Fibroblast of skin of left biceps (primary cell): ENCODE results near the gene ABLIM1.

ENCODE experiments used
- DNase-seq, 2 experiments: peaks; one replicate each; pipeline ENCODE4 v3.0.0-alpha.2; 2013; ENCODE audit warnings: low read depth in 2 of 2

Gene ABLIM1

DNA sequence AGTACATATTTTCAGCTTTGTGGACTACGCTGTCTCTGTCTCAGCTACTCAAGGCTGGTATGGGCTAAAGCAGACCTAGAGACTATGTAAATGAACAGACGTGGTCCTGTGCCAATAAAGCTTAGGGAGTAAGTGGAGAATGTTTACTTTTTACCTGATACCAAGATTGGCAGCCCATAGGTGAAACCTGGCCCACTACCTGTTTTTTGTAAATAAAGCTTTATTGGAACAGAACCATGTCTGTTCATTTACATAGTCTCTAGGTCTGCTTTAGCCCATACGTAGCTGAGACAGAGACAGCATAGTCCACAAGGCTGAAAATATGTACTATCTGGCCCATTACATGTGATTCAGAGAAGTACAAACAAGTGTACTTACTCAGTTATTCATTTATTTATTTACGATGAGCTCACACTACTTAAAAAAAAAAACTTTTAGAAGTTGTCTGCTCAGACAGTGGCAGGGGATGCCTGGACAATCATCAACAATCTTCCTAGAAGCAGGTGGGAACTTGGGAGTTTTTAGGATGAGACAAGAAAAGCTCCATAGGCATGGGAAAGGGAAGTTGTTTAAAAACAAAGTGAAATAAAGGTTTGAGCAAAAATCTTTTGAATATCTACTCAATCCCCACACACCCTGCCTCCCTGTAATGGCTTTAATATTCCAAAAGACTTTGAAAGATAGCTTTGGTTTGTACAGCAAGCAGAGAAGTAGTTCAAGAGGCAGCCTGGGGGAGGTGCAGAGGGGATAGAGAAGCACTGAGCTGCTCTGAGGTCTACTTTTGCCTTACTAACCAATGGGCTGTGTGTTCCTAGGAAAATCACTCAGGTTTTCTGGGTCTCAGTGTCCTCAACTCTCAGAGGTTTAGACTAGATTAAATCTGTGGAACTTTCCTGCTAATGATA is 139.4 kb downstream of the ABLIM1 start:
- DNase-seq: no peak

GRCh38 chr10:114517368-114518250 is 140.5 kb downstream of the ABLIM1 start:
- DNase-seq: no peak

DNA sequence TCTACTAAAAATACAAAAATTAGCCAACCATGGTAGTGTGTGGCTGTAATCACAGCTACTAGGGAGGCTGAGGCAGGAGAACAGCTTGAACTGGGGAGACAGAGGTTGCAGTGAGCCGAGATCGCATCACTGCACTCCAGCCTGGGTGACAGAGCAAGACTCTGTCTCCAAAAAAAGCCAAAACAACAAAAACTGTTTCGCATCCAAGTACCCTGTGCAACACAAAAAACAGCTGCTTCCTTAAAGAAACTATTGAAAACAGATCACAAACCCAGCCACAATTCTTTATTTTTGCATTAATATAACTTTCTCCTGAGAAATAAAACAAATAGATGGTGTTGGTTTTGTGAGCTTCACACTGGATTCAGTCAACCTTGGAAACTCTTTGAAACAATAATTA is 141.7 kb downstream of the ABLIM1 start:
- DNase-seq: no peak

- DNase-seq: no peak
Observed at GRCh38 chr10:114515298-114515914, 142.7 kb downstream of the ABLIM1 start.

GRCh38 chr10:114513381-114513792 is 144.7 kb downstream of the ABLIM1 start:
- DNase-seq: no peak

GRCh38 chr10:114511881-114512280 is 146.2 kb downstream of the ABLIM1 start:
- DNase-seq: no peak

GRCh38 chr10:114508376-114508775 is 149.7 kb downstream of the ABLIM1 start:
- DNase-seq: no peak

DNA sequence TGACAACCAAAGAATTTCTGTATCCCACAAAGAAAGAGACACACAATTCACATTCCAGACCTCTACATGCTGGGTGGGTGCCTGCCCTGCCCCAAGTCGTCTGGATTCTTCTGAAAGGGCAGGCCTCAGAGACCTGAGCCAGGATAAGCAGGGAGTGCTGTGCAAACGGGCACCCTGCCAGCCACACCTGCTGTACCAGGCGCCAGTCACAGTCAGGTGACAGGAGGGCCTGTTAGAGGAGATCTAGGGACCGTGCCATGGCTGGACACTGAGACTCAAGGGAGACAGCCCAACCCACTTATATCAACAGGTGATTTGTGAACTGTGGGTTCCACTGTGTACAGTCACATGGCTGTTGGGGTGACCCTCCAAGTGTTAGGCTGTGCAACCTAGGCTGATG is 150.6 kb downstream of the ABLIM1 start:
- DNase-seq: no peak

DNA sequence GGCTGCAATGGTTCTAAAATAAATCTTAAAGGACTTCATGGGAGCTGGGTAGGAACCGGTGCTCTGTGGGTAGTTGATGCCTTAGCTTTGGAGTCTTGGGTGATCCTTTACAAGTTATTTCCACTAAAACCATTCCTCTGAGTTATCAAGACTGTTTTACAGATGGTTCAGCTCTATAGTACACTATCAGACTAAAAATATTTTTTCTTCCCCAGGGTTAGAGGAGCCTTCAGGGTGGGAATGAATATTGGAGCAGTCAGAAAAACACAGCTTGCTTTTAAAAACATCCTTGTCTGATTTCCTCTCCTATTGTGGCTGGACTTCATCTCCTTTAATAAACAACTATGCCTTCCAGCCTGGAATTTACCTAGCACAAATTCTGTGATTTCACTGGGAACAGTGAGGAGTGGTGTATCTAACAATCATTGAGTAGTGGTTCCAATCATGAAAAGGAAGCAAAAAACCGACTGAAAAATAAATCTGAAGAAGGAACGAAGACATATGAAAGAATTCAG is 151.1 kb downstream of the ABLIM1 start:
- DNase-seq: no peak

- DNase-seq: peak; percentile 37 to 44
Observed at GRCh38 chr10:114504769-114505579, 153.1 kb downstream of the ABLIM1 start.

DNA sequence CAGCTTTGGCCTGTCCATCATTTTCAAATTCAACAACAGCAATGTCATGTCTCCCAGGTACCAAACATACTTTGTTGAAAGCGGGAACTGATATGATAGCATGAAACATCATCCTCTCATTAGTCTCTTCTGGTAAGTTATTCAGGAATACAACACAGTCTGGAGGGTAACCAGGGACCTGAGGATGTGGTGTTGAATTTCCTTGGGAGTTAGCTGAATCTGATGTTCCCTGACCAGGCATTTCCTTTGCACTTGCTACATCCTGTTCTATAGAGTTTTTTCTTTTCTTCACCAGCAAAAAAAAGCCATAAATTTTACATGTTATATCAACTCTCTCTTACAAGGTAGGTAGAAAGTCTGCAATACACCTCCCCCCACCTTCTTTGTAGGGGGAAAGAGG is 156.0 kb downstream of the ABLIM1 start:
- DNase-seq: no peak

- no peak for DNase-seq
Observed at GRCh38 chr10:114501650-114502049, 156.4 kb downstream of the ABLIM1 start.

DNA sequence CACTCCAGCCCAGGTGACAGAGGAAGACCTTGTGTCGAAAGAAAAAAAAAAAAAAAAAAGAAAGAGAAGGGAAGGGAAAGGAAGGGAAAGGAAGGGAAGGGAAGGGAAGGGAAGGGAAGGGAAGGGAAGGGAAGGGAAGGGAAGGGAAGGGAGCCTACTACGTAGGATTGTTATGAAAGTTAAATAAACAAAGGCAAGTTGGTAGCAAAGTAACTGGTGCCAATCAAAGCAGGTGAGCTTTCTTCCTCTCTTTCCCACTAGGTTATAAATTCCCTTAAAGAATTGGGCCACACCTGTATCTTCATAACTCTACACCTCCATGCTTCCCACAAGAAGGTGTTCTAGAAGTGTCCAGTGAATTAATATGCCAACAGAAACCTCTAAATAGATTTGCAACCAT is 157.4 kb downstream of the ABLIM1 start:
- no peak for DNase-seq

- DNase-seq: no peak
Observed at GRCh38 chr10:114499630-114500190, 158.4 kb downstream of the ABLIM1 start.

DNA sequence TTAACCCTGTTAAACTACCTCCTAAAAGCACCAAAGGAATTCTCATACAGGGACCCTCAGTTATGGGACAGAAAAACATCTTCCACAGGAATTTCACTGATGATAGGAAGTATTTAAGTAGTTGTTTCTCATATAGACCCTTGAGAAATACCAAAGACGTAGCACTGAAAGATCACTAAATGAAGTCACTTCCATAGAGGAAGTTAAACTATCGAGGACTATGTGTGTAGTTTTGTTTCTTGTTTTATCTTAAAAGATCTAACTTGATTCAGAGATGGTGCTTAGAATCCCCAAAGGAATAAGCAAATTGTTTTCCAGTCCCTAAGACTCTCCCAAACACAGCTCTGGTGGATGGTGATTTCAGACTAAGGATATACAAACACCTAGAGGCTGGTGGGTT is 159.0 kb downstream of the ABLIM1 start:
- no peak for DNase-seq

DNA sequence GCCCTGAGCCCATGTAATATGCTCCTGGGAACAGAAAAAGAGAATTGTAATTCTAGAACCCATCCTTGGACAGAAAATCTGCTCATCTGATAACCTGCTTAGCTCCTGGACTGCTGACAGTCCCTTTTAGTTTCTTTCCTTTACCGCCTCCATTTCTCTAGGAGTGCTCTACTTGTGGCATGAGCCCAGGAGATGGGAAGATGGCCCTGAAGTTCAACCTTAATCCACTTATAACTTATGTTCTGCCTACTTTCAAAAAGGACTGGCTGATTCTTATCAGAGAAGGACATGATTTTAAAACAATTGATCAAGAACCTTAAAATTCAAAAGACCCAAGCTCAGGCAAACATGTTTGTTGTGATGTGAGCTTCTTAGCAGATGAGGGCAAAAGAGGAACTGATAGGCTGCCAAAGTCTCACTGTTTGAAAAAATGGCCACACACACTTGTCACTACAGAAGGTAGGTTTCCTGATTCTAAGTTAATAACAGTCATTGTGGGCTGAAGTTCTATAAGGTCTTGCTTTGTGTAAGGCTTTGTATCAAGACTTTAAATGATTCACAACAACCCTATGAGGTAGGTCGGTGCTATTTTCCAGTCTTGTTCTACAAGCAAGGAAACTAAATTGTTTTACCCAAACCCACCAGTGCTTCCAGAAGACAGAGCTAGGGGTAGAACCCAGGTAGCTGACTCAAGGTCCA is 159.5 kb downstream of the ABLIM1 start:
- no peak for DNase-seq

GRCh38 chr10:114495303-114495702 is 162.8 kb downstream of the ABLIM1 start:
- no peak for DNase-seq

- DNase-seq: no peak
Observed at GRCh38 chr10:114492351-114493037, 165.6 kb downstream of the ABLIM1 start.

DNA sequence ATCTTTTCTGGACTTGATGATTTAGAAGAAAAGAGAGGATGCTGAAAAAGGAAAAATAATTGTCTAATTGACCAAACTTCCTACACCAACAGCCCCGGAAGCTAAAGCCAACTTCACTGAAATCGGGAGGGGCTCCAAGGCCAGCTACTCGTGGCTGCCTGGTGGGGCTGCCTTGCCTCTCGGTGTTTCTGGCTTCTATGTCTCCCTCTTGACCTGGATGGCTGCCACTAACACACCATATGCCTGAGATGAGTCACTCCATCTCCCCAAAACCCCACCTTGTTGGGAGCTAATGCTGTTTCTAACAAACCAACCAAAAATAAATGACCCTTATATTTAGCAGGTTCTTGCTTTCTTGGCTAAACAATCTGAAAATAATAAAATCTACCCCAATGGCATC is 166.1 kb downstream of the ABLIM1 start:
- no peak for DNase-seq

DNA sequence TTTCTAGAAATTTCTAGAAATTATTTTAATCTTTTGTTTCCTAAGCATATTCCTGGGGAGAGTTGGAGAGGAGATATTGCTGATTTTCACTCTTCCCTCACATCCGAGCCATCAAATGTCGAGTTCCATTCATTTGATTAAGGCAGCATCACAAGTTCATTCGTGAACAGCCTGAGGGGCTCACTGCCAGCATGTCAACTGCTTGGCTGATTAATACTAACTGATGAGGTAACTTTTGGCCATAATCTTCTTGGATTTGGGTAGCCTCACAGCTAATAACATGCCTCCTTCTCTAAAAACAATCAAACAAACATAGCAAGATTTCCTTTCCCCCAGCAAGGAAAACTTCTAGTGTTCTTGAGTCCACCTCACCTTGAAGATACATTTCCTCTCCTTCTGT is 166.7 kb downstream of the ABLIM1 start:
- DNase-seq: no peak
